ENCODE measurements around the gene GPR142. TPM values are rescaled to one million over a fixed set of nuclear protein-coding genes. Genes with fewer than 3 reads are reported as not detected.

GPR142 gene
- total RNA-seq, 2 donors from 2014 or later = 0.35 to 0.74 TPM

DNA sequence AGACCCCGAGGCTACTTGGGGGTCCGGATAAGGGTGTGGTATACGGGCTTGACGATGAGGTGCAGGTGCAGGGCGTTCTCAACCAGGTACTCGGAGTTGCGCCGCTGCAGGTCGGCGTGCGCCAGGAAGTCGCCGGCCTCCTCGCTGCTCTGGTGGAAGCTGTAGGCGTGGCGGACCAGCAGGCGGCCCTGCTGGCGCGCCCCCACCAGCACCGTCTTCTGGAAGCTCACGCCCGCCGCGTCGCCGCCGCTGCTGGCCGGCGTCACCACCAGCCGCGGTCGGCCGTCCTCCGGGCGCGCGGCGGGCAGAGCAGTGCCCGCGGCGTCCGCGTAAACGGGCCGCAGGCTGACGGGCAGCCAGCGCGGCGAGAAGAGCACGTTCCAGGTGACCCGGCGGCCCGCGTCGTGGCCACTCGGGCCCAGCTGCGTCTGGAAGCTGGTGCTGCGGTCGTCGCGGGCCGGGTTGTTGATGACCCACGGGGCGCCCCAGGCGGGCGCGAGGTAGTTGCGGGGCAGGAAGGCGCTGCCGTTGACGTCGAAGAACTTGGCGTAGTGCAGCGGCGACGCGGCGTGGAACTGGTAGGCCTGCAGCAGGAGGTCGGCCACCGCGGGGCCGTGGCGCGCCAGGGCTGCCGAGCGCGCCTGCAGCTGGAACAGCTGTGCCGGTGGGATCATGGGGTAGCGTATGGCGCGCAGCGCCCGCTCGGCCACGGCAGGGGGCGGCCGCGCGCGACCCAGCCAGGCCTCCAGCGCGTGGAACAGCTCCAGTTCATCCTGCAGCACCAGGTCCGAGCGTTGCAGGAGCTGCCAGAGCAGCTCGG, 10.4 kb upstream of the GPR142 start:
- H3K27me3 ChIP-seq = peaks cover 58% of the 10 kb centered on the region
- intact Hi-C loops (cut with DNase I) = loop anchor here (5.0 kb wide), 1 partner anchor 55 kb away; no protein-coding TSS in a partner anchor

DNA sequence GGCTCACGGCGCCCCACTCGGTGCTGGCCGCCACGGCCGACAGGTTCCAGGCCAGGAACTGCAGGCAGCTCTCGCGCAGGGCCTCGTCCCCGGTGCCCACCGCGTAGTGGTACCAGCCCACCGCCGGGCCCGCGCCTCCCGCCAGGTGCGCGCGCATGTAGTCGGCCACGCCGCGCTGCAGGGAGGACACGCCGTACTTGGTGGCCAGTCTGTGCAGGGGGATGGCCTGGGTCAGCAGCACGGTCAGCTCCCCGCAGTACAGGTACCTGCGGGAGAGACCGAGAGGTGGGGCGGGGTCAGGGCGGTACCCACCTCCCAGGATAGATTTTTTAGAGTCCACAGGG, 9.9 kb upstream of the GPR142 start:
- TF ChIP-seq, protein P1, sequence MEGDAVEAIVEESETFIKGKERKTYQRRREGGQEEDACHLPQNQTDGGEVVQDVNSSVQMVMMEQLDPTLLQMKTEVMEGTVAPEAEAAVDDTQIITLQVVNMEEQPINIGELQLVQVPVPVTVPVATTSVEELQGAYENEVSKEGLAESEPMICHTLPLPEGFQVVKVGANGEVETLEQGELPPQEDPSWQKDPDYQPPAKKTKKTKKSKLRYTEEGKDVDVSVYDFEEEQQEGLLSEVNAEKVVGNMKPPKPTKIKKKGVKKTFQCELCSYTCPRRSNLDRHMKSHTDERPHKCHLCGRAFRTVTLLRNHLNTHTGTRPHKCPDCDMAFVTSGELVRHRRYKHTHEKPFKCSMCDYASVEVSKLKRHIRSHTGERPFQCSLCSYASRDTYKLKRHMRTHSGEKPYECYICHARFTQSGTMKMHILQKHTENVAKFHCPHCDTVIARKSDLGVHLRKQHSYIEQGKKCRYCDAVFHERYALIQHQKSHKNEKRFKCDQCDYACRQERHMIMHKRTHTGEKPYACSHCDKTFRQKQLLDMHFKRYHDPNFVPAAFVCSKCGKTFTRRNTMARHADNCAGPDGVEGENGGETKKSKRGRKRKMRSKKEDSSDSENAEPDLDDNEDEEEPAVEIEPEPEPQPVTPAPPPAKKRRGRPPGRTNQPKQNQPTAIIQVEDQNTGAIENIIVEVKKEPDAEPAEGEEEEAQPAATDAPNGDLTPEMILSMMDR (IDR thresholded peaks at IDR 0.05) = no peak
- Histone ChIP-seq H3K27me3 (peaks cover 52% of the 10 kb centered on the region), H3K27ac (no peak overlapping the region), H3K36me3 (no peaks in the 10 kb centered on the region), H3K9me3 (no peaks in the 10 kb centered on the region), H3K4me1 (peaks cover 5% of the 10 kb centered on the region), H3K9ac (ENCODE audit: low read depth in 2 of 2, low read length in 2 of 2) (no peak overlapping the region), H3K4me3 (no peak overlapping the region)
- intact Hi-C loops (cut with DNase I) = loop anchor here (5.0 kb wide), 1 partner anchor 55 kb away; no protein-coding TSS in a partner anchor
- DNase-seq = no peak

More for the DNA sequence above, 10.4 kb upstream of the GPR142 start:
- Histone ChIP-seq H3K27ac (no peak overlapping the region), H3K9me3 (no peaks in the 10 kb centered on the region), H3K36me3 (no peaks in the 10 kb centered on the region), H3K9ac (ENCODE audit: low read depth in 2 of 2, low read length in 2 of 2) (no peak overlapping the region), H3K4me3 (peak overlapping the region; percentile 2), H3K4me1 (peaks cover 5% of the 10 kb centered on the region)
- TF ChIP-seq, protein P1 (IDR thresholded peaks at IDR 0.05) = no peak
- DNase-seq = no peak

GRCh38 chr17:74358697-74359096, 8.6 kb upstream of the GPR142 start:
- H3K4me3 ChIP-seq = no peak overlapping the region
- H3K4me1 ChIP-seq = peaks cover 5% of the 10 kb centered on the region
- peaks cover 48% of the 10 kb centered on the region for H3K27me3 ChIP-seq
- DNase-seq = no peak
- no peaks in the 10 kb centered on the region for H3K36me3 ChIP-seq
- H3K9ac ChIP-seq (ENCODE audit: low read depth in 2 of 2, low read length in 2 of 2) = no peak overlapping the region
- intact Hi-C loops (cut with DNase I) = loop anchor here (5.0 kb wide), 1 partner anchor 56 kb away; no protein-coding TSS in a partner anchor
- H3K27ac ChIP-seq = no peak overlapping the region
- no peaks in the 10 kb centered on the region for H3K9me3 ChIP-seq
- TF ChIP-seq, protein P1 (IDR thresholded peaks at IDR 0.05) = no peak

- no peak for DNase-seq
- H3K27ac ChIP-seq = no peak overlapping the region
- no peak overlapping the region for H3K4me3 ChIP-seq
- H3K9me3 ChIP-seq = no peaks in the 10 kb centered on the region
- no peak overlapping the region for H3K9ac ChIP-seq (ENCODE audit: low read depth in 2 of 2, low read length in 2 of 2)
- intact Hi-C loops (cut with DNase I) = loop anchor here (5.0 kb wide), 2 partner anchors 58 to 148 kb away; partner anchors contain the start of gene TTYH2
- TF ChIP-seq, protein P1 (IDR thresholded peaks at IDR 0.05) = no peak
- H3K36me3 ChIP-seq = no peaks in the 10 kb centered on the region
- H3K4me1 ChIP-seq = peaks cover 5% of the 10 kb centered on the region
- peaks cover 41% of the 10 kb centered on the region for H3K27me3 ChIP-seq
These were observed 7.4 kb upstream of the GPR142 start for GRCh38 chr17:74359916-74360315.

- H3K27me3 ChIP-seq = peaks cover 33% of the 10 kb centered on the region
- H3K27ac ChIP-seq = no peak overlapping the region
- no peak overlapping the region for H3K9ac ChIP-seq (ENCODE audit: low read depth in 2 of 2, low read length in 2 of 2)
- no peak overlapping the region for H3K4me3 ChIP-seq
- no peaks in the 10 kb centered on the region for H3K9me3 ChIP-seq
- intact Hi-C loops (cut with DNase I) = loop anchor here (5.0 kb wide), 1 partner anchor 149 kb away; the partner anchor contains the start of gene TTYH2
- peaks cover 5% of the 10 kb centered on the region for H3K4me1 ChIP-seq
- H3K36me3 ChIP-seq = no peaks in the 10 kb centered on the region
- TF ChIP-seq, protein P1 (IDR thresholded peaks at IDR 0.05) = no peak
- no peak for DNase-seq
These were observed 6.4 kb upstream of the GPR142 start for GRCh38 chr17:74360899-74361229.
